Stimulated activated CD8-positive, alpha-beta memory T cell treated with anti-CD3 and anti-CD28 coated beads, Interleukin-15, amount 100 ng/mL, for 48 hours (primary cell): ENCODE data around the gene LCMT2.
A peak's percentile ranks its signal among the peaks of the same experiment; 100 is the strongest.

Experiments used
- DNase-seq, 2 donors: peaks; one replicate each; pipeline ENCODE4 v3.0.0-alpha.2; 2020; ENCODE audit warnings: low read depth in 2 of 2

Gene LCMT2

GRCh38 chr15:43329960-43330779 is at the start of gene LCMT2:
LCMT2 (minus strand) TSS chr15:43330573; CDS start chr15:43330489, 84 bp downstream.
- DNase-seq = peak; percentile 80 to 81

- DNase-seq = no peak
Observed at GRCh38 chr15:43378601-43379000, 48.2 kb upstream of the LCMT2 start.

GRCh38 chr15:43376017-43376705 is 45.8 kb upstream of the LCMT2 start:
- peak in 1 of 2 donors; percentile 6 for DNase-seq

DNA sequence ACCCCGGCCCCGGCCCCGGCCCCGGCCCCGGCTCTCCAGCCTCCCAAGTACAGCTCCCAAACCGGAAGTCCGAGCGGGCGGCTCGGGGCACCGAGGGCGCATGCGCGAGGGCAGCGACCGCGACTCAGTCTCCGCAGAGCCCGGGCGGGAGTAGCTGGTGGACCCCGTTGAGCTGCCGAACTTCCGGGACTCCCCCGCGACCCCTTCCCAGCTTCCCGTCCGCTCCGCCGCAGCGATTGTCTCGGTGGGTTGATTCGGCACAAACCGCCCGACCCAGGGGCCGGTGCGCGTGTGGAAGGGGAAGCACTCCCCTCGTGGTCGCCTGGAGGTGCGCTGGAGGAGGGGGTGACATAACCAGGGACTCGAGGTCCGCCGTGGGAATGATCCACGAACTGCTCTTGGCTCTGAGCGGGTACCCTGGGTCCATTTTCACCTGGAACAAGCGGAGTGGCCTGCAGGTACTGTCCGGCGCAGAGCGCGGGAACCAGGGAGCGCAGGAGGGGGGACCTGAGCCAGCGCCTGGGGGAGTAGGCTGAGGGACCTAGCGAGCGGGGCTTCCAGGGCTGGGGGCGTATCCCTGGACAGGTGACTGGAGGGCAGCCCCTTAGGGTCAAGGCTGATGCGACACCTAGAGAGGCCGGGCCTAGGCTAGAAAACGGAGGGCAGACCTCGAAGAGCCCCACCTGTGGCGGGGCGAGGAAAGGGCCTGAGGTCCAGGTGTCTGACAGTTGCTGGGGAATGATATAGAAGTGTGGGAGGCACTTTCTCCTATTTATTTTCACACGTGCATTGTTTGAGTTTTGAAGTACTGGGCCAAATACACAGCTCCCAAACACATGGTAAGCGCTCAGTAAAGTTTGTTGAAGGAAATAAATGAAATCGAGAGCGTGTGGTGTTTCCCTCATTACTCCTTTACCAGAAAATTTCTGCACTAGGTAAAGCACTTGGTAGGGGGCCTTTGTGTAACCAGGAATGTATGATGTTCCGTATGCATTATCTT is 40.9 kb upstream of the LCMT2 start, which contains the start of the genes TUBGCP4 and ZSCAN29:
Gene TUBGCP4, plus strand, starts transcription at position 127 of the 1,000 bp plus-strand sequence. Its CDS starts 254 bp downstream, at position 381.
Gene ZSCAN29, minus strand, starts transcription at position 69 of the 1,000 bp plus-strand sequence. CDS start 1,130 bp downstream, outside the sequence.
- DNase-seq = peak; percentile 75 to 80

GRCh38 chr15:43370310-43370974 is 40.1 kb upstream of the LCMT2 start:
- peak in 1 of 2 donors; percentile 1 for DNase-seq

- DNase-seq = no peak
Observed at GRCh38 chr15:43361313-43361903, 31.0 kb upstream of the LCMT2 start.

DNA sequence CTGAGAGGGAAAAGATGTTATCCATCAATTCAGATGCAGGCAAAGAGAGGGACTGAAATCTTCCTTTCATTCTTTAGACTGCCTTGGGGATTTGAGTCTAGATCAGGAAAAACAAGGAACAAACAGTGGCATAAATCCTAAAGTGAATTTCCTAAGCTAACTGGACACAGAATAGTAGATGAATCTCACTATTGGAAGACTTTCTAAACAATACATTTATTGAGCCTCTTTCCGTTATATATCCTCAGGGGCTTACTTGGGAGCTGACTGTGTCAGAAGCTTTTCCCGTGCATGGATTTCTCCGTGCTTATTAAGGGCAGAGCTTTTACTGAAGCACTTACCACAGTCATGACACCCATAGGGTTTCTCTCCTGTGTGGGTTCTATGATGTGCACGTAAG is 30.4 kb upstream of the LCMT2 start:
- no peak for DNase-seq

DNA sequence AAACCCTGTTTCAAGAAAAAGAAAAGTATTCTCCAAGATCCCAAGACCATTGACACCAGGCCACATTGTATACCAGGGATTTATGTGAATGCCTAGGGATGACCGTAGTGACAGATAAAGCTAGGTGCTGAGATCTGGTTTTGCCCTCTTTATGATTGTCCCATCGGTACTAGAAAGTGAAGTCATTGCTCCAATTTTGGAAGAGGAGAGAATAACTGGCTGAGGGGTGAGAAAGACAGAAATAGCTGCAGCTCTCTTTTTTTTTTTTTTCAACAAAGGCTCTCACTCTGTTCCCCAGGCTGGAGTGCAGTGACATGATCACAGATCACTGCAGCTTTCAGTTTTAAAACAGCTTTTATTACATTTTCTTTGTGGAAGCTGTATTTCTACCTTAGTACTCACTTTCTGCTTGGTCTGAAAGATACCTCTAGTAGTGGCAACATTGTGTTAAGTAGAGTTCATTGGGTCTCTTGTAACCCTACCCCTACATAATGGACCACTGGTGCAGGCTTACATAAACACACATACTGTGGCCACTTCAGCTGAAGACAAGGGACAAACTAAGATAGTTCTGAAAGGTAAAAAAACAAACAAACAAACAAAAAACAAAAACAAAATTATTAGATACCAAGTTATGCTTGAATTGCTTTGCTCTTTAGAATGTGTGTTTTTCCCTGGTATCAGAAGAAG is 22.5 kb upstream of the LCMT2 start:
- DNase-seq = no peak

GRCh38 chr15:43347114-43347513 is 16.7 kb upstream of the LCMT2 start:
- no peak for DNase-seq

DNA sequence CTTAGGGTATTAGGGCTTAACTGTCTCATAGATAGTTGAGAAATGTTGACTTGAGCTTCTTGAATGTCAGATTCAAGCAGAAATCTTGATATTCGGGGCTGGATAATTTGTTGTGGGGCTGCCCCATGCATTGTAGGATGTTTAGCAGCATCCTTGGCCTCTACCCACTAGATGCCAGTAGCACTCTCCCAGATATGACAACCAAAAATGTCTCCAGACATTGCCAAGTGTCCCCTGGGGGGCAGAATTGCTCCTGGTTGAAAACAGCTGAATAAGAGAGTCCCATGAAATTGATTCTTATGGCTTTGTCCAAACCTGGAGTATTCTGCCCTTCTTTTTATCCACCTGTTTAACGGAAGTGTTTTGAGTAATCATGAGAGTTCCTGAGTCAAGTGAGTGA is 15.9 kb upstream of the LCMT2 start:
- no peak for DNase-seq

DNA sequence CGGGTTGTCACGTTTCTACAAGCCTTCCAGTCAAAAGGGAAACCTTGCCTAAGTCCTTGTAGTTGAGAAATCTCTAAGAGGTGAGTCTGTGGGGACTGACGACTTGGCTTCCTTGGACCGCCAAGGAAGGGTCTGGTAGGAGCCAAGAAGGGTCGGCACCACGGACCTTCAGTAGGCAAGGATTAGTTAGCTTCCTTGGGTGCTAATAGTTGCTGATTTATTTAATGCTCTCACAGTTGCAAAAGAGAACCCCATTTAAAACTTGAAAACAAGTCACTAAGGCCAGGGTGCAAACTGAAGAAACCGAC is 361 bp upstream of the LCMT2 start:
- DNase-seq = no peak

DNA sequence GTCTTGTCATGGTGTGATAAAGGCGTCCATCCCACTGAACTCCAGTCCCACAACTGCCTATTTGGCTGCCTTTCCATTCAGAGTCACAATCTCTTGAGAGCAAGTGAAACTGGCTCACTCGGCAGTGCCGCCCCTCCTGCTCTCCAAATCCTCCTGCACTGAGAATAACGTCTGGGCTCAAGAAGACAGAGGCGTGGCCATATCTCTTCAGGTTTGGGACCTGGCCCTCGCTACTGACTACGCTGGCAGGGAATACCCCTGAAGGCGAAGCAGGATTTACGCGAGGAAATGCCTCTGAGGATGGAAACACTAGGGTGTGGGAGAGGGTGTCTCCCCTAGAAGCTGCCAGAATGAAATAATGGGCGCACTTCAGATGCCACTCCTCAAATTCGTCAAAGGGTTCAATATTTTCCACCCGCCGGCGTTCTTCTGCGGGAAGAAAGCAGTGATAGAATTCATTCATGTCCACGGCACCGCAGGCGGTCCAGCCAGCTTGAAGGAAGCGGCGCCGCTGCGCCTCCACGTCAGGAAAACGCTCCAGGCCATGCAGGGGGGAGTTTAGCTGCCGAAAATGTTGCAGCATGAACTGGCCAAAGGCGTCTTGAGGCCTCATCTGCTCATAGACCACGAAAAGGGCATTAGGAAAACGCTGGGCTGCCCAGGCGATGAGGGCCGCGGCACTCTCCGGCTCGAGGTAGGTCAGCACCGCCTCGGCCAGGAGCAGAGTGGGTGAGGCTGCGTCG is 985 bp downstream of the LCMT2 start:
- no peak for DNase-seq

DNA sequence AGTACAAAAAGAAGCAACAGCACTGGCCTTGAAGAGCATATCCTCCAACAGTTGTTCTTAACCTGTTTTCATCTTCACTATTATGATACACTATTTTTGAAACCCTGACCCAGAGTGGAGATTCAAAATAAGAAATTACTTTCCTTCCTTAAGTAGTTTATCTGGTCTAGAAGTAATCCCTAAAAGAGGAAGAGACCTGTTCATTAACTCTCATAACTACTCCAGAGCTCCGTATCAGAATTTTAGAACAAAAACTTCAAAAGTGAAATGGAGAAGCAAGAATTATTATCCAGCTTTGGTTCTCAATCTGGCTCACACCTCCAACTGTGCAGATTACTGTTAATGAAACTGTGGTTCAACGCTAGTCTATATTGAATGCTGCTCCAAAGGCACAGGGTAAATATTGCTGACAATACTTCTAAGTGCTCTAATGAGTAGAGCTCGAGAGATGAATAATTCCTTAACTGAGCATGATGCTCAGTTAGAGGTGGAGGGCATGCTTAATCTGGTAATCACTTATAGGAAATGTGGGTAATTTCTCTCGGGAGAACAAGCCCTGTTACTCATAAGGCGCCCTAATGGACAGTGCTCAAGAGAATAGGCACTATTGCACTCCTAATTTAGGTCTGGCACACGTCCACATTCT is 5.2 kb downstream of the LCMT2 start:
- DNase-seq = no peak

GRCh38 chr15:43318990-43319771 is 11.2 kb downstream of the LCMT2 start:
- no peak for DNase-seq

DNA sequence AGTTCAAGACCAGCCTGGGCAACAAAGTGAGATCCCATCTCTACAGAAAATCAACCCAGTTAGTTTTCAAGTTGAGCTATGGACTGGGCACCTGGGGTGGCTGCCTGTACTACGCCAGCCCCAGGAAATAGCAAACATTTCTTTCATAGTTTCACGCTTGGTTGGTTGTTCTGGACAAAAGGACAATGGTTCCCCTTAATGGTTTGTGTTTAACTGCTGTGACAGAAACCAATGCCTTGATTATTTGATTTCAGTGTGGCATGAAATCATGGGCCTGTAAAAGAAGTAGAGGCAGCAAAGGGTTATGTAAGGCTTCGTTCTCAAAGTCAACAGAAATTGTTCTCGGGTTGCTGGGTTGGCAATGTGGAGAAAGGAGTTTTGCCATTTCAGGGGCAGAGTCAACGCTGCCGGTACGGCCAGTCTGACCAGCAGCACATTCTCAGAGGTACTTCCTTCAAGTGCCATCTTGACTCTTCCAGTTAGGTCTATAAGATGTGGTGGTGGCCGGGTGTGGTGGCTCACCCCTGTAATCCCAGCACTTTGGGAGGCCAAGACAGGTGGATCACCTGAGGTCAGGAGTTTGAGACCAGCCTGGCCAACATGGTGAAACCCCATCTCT is 12.7 kb downstream of the LCMT2 start:
- no peak for DNase-seq

DNA sequence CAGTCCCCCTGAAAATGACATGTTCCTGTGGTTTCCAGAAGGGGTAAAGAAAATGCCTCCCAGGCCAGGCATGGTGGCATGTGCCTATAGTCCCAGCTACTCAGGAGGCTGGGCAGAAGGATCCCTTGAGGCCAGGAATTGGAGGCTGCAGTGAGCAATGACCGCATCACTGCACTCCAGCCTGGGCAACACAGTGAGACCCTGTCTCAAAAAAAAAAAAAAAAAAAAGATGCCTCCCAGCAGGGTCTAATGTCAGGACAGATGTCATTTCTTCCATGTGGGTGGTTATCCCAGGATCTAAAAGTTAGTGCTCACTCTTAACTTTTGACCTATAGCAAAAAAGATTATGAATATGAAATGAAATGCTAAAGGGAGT is 13.4 kb downstream of the LCMT2 start:
- DNase-seq = no peak

DNA sequence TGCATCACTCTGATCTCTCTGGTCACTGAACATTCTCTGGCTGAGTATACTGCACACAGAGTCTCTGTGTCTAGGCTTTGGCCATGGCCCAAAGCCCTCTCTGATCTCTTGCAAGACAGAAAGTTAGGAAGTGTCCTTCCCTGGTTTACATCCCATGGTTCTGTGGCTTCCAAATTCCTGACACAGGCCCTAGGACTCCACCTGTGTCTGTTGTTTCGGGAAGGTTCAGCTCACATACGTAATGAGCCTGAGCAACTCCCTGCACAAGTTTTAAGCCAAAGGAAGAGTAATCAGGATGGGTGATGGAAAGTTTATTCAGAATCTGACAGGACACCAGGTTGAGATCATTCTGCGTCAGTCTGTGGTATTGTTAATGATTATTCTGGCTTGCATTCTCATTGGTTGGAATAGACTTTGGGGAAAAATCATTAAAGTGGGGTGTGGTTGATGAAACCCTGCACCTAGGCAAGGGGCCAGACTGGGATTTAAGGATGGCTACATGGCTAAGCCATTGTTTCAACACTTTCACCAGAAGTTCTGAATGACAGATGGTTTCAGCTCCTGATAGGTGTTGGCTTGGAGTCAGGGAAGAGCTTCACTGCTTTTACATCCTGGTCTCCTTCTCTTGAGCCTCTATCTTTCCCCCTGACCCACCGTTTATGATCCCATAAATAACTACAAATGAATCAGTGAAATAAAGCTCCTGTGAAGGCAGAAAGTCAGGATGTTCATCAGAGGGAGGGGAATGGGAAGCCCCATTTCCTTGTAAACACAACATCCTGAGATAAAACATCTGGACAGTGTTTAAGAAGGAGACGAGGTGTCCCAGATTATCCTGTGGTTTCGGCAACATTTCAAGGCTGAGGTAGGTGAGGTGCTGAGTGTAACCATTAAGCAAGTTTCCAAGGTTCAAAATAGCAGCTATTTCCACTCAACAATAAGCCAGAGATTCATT is 14.1 kb downstream of the LCMT2 start:
- no peak for DNase-seq
